ENCODE measurements around the gene TBC1D1. TPM values are rescaled to one million over a fixed set of nuclear protein-coding genes. Genes with fewer than 3 reads are reported as not detected.

Gene TBC1D1
- total and polyA plus RNA-seq, 12 donors = 85.4 to 153 (median 106) TPM

GRCh38 chr4:38095691-38096090 lies 204.8 kb downstream of the TBC1D1 start:
- Histone ChIP-seq H3K27me3 (no peaks in the 10 kb centered on the region), H3K4me1 (peaks cover 0 to 35% (median 7%) of the 10 kb centered on the region in 9 donors), H3K4me3 (no peak overlapping the region), H3K27ac (no peak overlapping the region), H3K9me3 (no peaks in the 10 kb centered on the region), H3K36me3 (peaks cover 0 to 87% (median 25%) of the 10 kb centered on the region in 9 donors)
- WGBS, 2 donors = 95 to 97% methylated on average over 8 of the region's 8 CpGs
- DNase-seq (no peak), ATAC-seq (no peak)
- no peak for TF ChIP-seq CTCF (IDR thresholded peaks at IDR 0.05)
- intact Hi-C loops (cut with DNase I) = no loop called here

- H3K9me3 ChIP-seq = no peaks in the 10 kb centered on the region
- intact Hi-C loops (cut with DNase I) = no loop called here
- H3K27ac ChIP-seq = no peak overlapping the region
- no peak for DNase-seq
- H3K27me3 ChIP-seq = no peaks in the 10 kb centered on the region
- no peak for TF ChIP-seq CTCF (IDR thresholded peaks at IDR 0.05)
- H3K36me3 ChIP-seq = peaks cover 0 to 87% (median 28%) of the 10 kb centered on the region in 9 donors
- peaks cover 0 to 35% (median 7%) of the 10 kb centered on the region in 9 donors for H3K4me1 ChIP-seq
- 97 to 98% methylated on average over 4 of the region's 4 CpGs for WGBS, 2 donors
- no peak for ATAC-seq
- H3K4me3 ChIP-seq = no peak overlapping the region
These were observed 206.9 kb downstream of the TBC1D1 start for GRCh38 chr4:38097818-38098217.

- peak overlapping the region in 2 of 10 donors; percentile 36 to 57 for H3K27ac ChIP-seq
- no peak for ATAC-seq
- 92 to 96% methylated on average over 4 of the region's 4 CpGs for WGBS, 2 donors
- intact Hi-C loops (cut with DNase I) = no loop called here
- peaks cover 0 to 28% (median 7%) of the 10 kb centered on the region in 9 donors for H3K4me1 ChIP-seq
- H3K36me3 ChIP-seq = peaks cover 0 to 88% (median 34%) of the 10 kb centered on the region in 9 donors
- no peak for TF ChIP-seq CTCF (IDR thresholded peaks at IDR 0.05)
- DNase-seq = no peak
- no peak overlapping the region for H3K4me3 ChIP-seq
- no peaks in the 10 kb centered on the region for H3K27me3 ChIP-seq
- H3K9me3 ChIP-seq = no peaks in the 10 kb centered on the region
These were observed 208.2 kb downstream of the TBC1D1 start for GRCh38 chr4:38099020-38099600.

GRCh38 chr4:38099908-38100407 lies 209.1 kb downstream of the TBC1D1 start:
- peaks cover 0 to 96% (median 34%) of the 10 kb centered on the region in 9 donors for H3K36me3 ChIP-seq
- ATAC-seq (peak in 3 of 8 donors; percentile 21 to 53 (median 33)), DNase-seq (no peak)
- peaks cover 0 to 24% (median 7%) of the 10 kb centered on the region in 9 donors for H3K4me1 ChIP-seq
- peak overlapping the region in 5 of 10 donors; percentile 10 to 57 (median 45) for H3K27ac ChIP-seq
- no peaks in the 10 kb centered on the region for H3K9me3 ChIP-seq
- WGBS, 2 donors = 85 to 87% methylated on average over 3 of the region's 3 CpGs
- no peak for TF ChIP-seq CTCF (IDR thresholded peaks at IDR 0.05)
- no peak overlapping the region for H3K4me3 ChIP-seq
- no peaks in the 10 kb centered on the region for H3K27me3 ChIP-seq
- intact Hi-C loops (cut with DNase I) = no loop called here
